Measurements from ENCODE around the gene ERF. TPM values are rescaled to one million over a fixed set of nuclear protein-coding genes. Genes with fewer than 3 reads are reported as not detected.

ERF gene
- total RNA-seq, 1 donor from 2014 or later, result 51.6 TPM

- Histone ChIP-seq H3K27ac (no peak overlapping the region), H3K36me3 (peaks cover 33 to 74% of the 10 kb centered on the region in 2 donors), H3K4me3 (no peak overlapping the region), H3K27me3 (no peaks in the 10 kb centered on the region), H3K9me3 (no peaks in the 10 kb centered on the region), H3K4me1 (no peaks in the 10 kb centered on the region)
- TF ChIP-seq, protein P1, sequence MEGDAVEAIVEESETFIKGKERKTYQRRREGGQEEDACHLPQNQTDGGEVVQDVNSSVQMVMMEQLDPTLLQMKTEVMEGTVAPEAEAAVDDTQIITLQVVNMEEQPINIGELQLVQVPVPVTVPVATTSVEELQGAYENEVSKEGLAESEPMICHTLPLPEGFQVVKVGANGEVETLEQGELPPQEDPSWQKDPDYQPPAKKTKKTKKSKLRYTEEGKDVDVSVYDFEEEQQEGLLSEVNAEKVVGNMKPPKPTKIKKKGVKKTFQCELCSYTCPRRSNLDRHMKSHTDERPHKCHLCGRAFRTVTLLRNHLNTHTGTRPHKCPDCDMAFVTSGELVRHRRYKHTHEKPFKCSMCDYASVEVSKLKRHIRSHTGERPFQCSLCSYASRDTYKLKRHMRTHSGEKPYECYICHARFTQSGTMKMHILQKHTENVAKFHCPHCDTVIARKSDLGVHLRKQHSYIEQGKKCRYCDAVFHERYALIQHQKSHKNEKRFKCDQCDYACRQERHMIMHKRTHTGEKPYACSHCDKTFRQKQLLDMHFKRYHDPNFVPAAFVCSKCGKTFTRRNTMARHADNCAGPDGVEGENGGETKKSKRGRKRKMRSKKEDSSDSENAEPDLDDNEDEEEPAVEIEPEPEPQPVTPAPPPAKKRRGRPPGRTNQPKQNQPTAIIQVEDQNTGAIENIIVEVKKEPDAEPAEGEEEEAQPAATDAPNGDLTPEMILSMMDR (IDR thresholded peaks at IDR 0.05), result no peak
- intact Hi-C loops (cut with DNase I), result no loop called here
- no peak for DNase-seq (ENCODE audit: low spot score in 2 of 2)
These were observed 55.4 kb downstream of the ERF start for GRCh38 chr19:42199440-42200115.

DNA sequence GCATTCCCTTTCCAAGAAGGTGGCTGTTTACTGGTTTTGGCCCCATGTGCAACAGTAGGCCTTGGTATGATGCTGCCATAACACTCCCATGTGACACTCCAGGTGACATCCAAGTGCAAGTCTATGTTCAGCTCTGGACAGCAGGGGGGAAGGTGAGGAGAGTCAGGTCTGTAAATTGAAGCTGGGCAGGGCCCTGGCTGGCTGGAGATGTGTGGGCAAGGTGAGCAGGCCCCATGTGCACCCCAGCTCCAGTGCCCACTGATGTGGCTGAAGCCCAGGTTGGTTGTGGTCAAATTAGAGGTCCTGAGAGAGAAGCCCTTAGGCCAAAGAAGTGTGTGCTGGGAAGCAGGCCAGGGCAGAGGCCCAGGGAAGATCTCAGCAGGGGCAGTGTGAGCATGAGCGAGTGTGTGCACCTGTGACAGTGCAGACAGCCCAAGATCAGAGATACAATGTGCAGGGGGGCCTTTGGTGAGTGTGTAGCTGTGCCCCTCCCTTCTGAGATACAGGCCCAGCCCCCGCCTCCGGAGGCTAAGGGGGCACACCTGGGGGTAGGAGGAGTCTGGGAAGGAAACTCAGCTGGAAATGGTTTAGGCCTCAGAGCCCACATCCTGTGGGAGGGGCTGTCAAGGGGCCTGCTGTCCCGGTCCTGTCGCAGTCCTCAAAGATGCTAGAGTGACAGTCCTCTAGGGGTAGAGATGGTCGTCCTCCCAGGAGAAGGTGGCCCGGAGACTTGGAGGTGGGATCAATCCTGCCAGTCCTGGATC is 56.1 kb downstream of the ERF start:
- Histone ChIP-seq H3K4me1 (no peaks in the 10 kb centered on the region), H3K36me3 (peaks cover 25 to 67% of the 10 kb centered on the region in 2 donors), H3K27me3 (no peaks in the 10 kb centered on the region), H3K4me3 (no peak overlapping the region), H3K27ac (no peak overlapping the region), H3K9me3 (no peaks in the 10 kb centered on the region)
- no peak for DNase-seq (ENCODE audit: low spot score in 2 of 2)
- intact Hi-C loops (cut with DNase I), result no loop called here
- TF ChIP-seq, protein P1 (IDR thresholded peaks at IDR 0.05), result no peak

Other genes starting within 250 kb of the ERF start
- 15.5 TPM for gene GRIK5, start 184.9 kb downstream of the ERF start, total RNA-seq
- gene ZNF574, start 179.0 kb downstream of the ERF start, total RNA-seq, result 14.9 TPM
- not detected for gene POU2F2, start 122.7 kb downstream of the ERF start, total RNA-seq
- 30.2 TPM for gene DEDD2, start 37.5 kb downstream of the ERF start, total RNA-seq
- 7.0 TPM for gene ZNF526, start 34.8 kb downstream of the ERF start, total RNA-seq
- 27.0 TPM for gene GSK3A, start 12.5 kb downstream of the ERF start, total RNA-seq
- 247 TPM for gene CIC, start 14.1 kb upstream of the ERF start, total RNA-seq
- gene PRR19, start 47.0 kb upstream of the ERF start, total RNA-seq, result not detected
- 88.9 TPM for gene PAFAH1B3, start 47.5 kb upstream of the ERF start, total RNA-seq
- not detected for gene TMEM145, start 58.2 kb upstream of the ERF start, total RNA-seq
- 61.8 TPM for gene MEGF8, start 70.5 kb upstream of the ERF start, total RNA-seq
- not detected for gene CNFN, start 135.2 kb upstream of the ERF start, total RNA-seq
- 102 TPM for gene LIPE, start 172.3 kb upstream of the ERF start, total RNA-seq
- gene CXCL17, start 187.8 kb upstream of the ERF start, total RNA-seq, result not detected

Data from ascending aorta (tissue), 2 donors.